GM23338 (cell line): Measurements from ENCODE around the gene TOPAZ1. TPM values are rescaled to one million over a fixed set of nuclear protein-coding genes. Genes with fewer than 3 reads are reported as not detected.

Experiments used
- ATAC-seq: fragments of 200-7000 bp; cut with Tn5 transposase; 3 replicates; pipeline ENCODE4 v1.9.1; 2020
- DNase-seq: peaks from one replicate; pipeline ENCODE4 v3.0.0-alpha.2; 2015; ENCODE audit warnings: low spot score
- H2AFZ ChIP-seq: fragments of 200-600 bp; sonication (generic); 2 replicates; pipeline ENCODE4 v1.8.0; 2016; ENCODE audit warnings: antibody characterized with exemption, mild to moderate bottlenecking, moderate library complexity
- H3F3A ChIP-seq: fragments of 200-600 bp; sonication (generic); replicated peaks from 2 replicates; pipeline ENCODE4 v1.8.0; 2017; ENCODE audit warnings: antibody characterized with exemption, mixed run types, low read depth
- H3K27ac ChIP-seq: fragments of 200-600 bp; sonication (generic); 2 replicates; pipeline ENCODE4 v1.6.1; 2016; ENCODE audit warnings: low read depth
- H3K27me3 ChIP-seq: fragments of 200-600 bp; sonication (generic); 2 replicates; pipeline ENCODE4 v1.8.0; 2016; ENCODE audit warnings: mild to moderate bottlenecking, mixed run types, moderate library complexity; ENCODE audit not compliant: insufficient read depth
- H3K36me3 ChIP-seq: fragments of 200-600 bp; sonication (generic); 2 replicates; pipeline ENCODE4 v1.8.0; 2016; ENCODE audit warnings: mild to moderate bottlenecking; ENCODE audit not compliant: insufficient read depth
- H3K4me1 ChIP-seq: fragments of 200-600 bp; sonication (generic); 2 replicates; pipeline ENCODE4 v1.8.0; 2016; ENCODE audit warnings: mild to moderate bottlenecking, moderate library complexity; ENCODE audit not compliant: insufficient read depth
- H3K4me2 ChIP-seq: fragments of 200-600 bp; sonication (generic); 2 replicates; pipeline ENCODE4 v1.7.1; 2017; ENCODE audit warnings: mixed run types
- H3K4me3 ChIP-seq: fragments of 200-600 bp; sonication (generic); 2 replicates; pipeline ENCODE4 v1.6.1; 2016; ENCODE audit warnings: mixed run types
- H3K79me2 ChIP-seq: fragments of 200-600 bp; sonication (generic); replicated peaks from 2 replicates; pipeline ENCODE4 v1.8.0; 2017; ENCODE audit warnings: mild to moderate bottlenecking; ENCODE audit not compliant: insufficient read depth
- H3K9me2 ChIP-seq: fragments of 200-600 bp; sonication (generic); 2 replicates; pipeline ENCODE4 v1.8.0; 2017; ENCODE audit not compliant: insufficient read depth
- H4K20me1 ChIP-seq: fragments of 200-600 bp; sonication (generic); replicated peaks from 2 replicates; pipeline ENCODE4 v1.8.0; 2017; ENCODE audit warnings: mild to moderate bottlenecking; ENCODE audit not compliant: insufficient read depth
- H3K27ac Mint-ChIP-seq: 2 replicates; pipeline ENCODE4 v1.8.0; 2020; ENCODE audit warnings: inconsistent platforms, mild to moderate bottlenecking, moderate library complexity, mixed read lengths
- H3K27me3 Mint-ChIP-seq: 3 replicates; pipeline ENCODE4 v1.8.0; 2022; ENCODE audit warnings: low read depth, mild to moderate bottlenecking, moderate library complexity, mixed read lengths, inconsistent platforms; ENCODE audit not compliant: insufficient read depth, poor library complexity
- H3K36me3 Mint-ChIP-seq: 3 replicates; pipeline ENCODE4 v1.8.0; 2021; ENCODE audit warnings: low read depth, mild to moderate bottlenecking, inconsistent platforms, moderate library complexity, mixed read lengths
- H3K4me1 Mint-ChIP-seq: 3 replicates; pipeline ENCODE4 v1.8.0; 2020; ENCODE audit warnings: mild to moderate bottlenecking, inconsistent platforms, mixed read lengths
- H3K4me3 Mint-ChIP-seq: 3 replicates; pipeline ENCODE4 v1.8.0; 2021; ENCODE audit warnings: moderate library complexity, mild to moderate bottlenecking, inconsistent platforms, mixed read lengths
- H3K9me3 Mint-ChIP-seq: 3 replicates; pipeline ENCODE4 v1.8.0; 2020; ENCODE audit warnings: moderate library complexity, mild to moderate bottlenecking, inconsistent platforms, mixed read lengths
- EZH2phosphoT487 ChIP-seq: fragments of 200-600 bp; sonication (generic); IDR thresholded peaks from one replicate; pipeline ENCODE4 v1.8.1; 2018; ENCODE audit warnings: antibody characterized with exemption; ENCODE audit not compliant: unreplicated experiment
- STAT1 ChIP-seq: IDR thresholded peaks from one replicate; pipeline ENCODE4 v1.6.1; 2016; ENCODE audit warnings: antibody characterized with exemption; ENCODE audit not compliant: unreplicated experiment
- ZNF114 ChIP-seq: fragments of 250-450 bp; sonication (Bioruptor Pico); IDR thresholded peaks from 2 replicates; pipeline ENCODE4 v1.5.0; 2020; ENCODE audit warnings: mild to moderate bottlenecking, moderate library complexity
- polyA plus RNA-seq: library from polyadenylated mRNA; unstranded; fragments of >200 nt; fragmentation: Nextera tagmentation; extraction: Ambion mirVana; gene quantifications from 2 replicates; pipeline ENCODE4 v1.2.1, GENCODE V29; 2016
- total RNA-seq: library from RNA; depleted of rRNA; stranded (reverse); fragments of >200 nt; shearing (Covaris generic); gene quantifications from 2 replicates; pipeline ENCODE4 v1.2.3, GENCODE V29; 2014
- TF ChIP-seq, protein P1 (sequence below), 2 experiments: fragments of 200-600 bp in 1 of 2; sonication (generic) in 1 of 2; conservative IDR thresholded peaks; 2 replicates each; pipeline versions ENCODE4 v1.5.1 to v1.6.1; 2016 to 2017; ENCODE audit warnings: antibody characterized with exemption in 2 of 2, low read depth in 2 of 2, mild to moderate bottlenecking in 2 of 2, moderate library complexity in 1 of 2
- TF ChIP-seq, protein P2 (sequence below): IDR thresholded peaks from one replicate; pipeline ENCODE4 v1.6.1; 2018; ENCODE audit warnings: antibody characterized with exemption; ENCODE audit not compliant: unreplicated experiment
- TF ChIP-seq, protein P3 (sequence below): IDR thresholded peaks from 2 replicates; pipeline ENCODE4 v1.6.1; 2016; ENCODE audit warnings: antibody characterized with exemption

The TOPAZ1 gene
- total and polyA plus RNA-seq, 2 experiments from 2014 or later, result not detected

DNA sequence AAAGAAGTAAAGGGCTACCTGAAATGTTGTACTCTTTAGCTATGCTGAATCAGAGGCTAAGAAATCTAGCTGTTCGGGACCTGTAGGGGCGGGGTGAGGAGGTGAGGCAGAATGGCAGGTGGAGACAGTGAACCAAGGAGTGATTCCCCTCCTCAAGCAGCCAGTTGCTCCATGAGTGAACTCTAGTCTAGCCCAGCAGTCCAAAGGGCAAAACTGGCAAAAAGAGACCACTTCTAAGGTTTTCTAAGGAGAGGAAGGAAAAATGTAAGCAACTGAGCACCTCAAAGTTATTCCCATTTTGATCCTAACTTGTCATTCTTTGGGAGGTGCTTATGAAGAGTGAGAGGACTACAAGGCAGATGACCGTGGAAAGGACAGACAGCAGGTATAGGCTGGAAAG, 19.3 kb upstream of the TOPAZ1 start:
- H3K9me3 Mint-ChIP-seq, result no peaks in the 10 kb centered on the region; the same call in 2 of the 3 replicates
- Histone ChIP-seq H3K4me3 (no peak overlapping the region), H3K79me2 (no peaks in the 10 kb centered on the region), H3K36me3 (no peaks in the 10 kb centered on the region), H4K20me1 (no peaks in the 10 kb centered on the region), H2AFZ (no peak overlapping the region), H3F3A (no peaks in the 10 kb centered on the region), H3K9me2 (no peaks in the 10 kb centered on the region), H3K4me2 (no peak overlapping the region), H3K27ac (no peak overlapping the region), H3K27me3 (no peaks in the 10 kb centered on the region), H3K4me1 (no peaks in the 10 kb centered on the region)
- no peaks in the 10 kb centered on the region; the same call in 2 of the 3 replicates for H3K4me1 Mint-ChIP-seq
- H3K4me3 Mint-ChIP-seq, result no peak overlapping the region
- no peak for TF ChIP-seq STAT1
- TF ChIP-seq, protein P1, sequence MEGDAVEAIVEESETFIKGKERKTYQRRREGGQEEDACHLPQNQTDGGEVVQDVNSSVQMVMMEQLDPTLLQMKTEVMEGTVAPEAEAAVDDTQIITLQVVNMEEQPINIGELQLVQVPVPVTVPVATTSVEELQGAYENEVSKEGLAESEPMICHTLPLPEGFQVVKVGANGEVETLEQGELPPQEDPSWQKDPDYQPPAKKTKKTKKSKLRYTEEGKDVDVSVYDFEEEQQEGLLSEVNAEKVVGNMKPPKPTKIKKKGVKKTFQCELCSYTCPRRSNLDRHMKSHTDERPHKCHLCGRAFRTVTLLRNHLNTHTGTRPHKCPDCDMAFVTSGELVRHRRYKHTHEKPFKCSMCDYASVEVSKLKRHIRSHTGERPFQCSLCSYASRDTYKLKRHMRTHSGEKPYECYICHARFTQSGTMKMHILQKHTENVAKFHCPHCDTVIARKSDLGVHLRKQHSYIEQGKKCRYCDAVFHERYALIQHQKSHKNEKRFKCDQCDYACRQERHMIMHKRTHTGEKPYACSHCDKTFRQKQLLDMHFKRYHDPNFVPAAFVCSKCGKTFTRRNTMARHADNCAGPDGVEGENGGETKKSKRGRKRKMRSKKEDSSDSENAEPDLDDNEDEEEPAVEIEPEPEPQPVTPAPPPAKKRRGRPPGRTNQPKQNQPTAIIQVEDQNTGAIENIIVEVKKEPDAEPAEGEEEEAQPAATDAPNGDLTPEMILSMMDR (conservative IDR thresholded peaks at IDR 0.05; ENCODE audit: low read depth in 2 of 2), result no peak
- TF ChIP-seq, protein P2, sequence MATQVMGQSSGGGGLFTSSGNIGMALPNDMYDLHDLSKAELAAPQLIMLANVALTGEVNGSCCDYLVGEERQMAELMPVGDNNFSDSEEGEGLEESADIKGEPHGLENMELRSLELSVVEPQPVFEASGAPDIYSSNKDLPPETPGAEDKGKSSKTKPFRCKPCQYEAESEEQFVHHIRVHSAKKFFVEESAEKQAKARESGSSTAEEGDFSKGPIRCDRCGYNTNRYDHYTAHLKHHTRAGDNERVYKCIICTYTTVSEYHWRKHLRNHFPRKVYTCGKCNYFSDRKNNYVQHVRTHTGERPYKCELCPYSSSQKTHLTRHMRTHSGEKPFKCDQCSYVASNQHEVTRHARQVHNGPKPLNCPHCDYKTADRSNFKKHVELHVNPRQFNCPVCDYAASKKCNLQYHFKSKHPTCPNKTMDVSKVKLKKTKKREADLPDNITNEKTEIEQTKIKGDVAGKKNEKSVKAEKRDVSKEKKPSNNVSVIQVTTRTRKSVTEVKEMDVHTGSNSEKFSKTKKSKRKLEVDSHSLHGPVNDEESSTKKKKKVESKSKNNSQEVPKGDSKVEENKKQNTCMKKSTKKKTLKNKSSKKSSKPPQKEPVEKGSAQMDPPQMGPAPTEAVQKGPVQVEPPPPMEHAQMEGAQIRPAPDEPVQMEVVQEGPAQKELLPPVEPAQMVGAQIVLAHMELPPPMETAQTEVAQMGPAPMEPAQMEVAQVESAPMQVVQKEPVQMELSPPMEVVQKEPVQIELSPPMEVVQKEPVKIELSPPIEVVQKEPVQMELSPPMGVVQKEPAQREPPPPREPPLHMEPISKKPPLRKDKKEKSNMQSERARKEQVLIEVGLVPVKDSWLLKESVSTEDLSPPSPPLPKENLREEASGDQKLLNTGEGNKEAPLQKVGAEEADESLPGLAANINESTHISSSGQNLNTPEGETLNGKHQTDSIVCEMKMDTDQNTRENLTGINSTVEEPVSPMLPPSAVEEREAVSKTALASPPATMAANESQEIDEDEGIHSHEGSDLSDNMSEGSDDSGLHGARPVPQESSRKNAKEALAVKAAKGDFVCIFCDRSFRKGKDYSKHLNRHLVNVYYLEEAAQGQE, result no peak
- TF ChIP-seq EZH2phosphoT487, result no peak
- no peak for ATAC-seq
- H3K27ac Mint-ChIP-seq, result no peak overlapping the region
- no peaks in the 10 kb centered on the region for H3K27me3 Mint-ChIP-seq
- H3K36me3 Mint-ChIP-seq, result no peaks in the 10 kb centered on the region
- no peak for DNase-seq

DNA sequence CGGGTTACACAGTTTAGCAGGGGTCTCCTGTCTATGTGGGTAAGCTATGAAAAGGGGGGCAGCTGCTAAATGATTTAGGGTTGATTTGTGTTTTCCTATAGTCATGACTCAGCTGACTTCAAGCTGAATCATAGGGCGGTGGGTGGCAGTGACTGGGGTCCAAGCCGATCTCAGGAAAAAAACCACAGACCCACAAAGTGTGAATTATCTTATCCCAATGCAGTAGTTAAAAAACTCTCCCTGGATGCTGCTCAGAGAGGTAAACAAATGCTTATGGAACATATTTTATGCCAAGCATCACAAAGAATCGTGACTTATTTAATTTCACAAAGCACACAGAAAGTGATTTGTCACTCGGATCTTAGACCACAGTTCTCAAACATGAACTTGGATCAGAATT, 18.4 kb upstream of the TOPAZ1 start:
- no peak overlapping the region for H3K27ac ChIP-seq
- no peak overlapping the region for H2AFZ ChIP-seq
- Mint-ChIP-seq H3K4me3 (no peak overlapping the region), H3K27ac (no peak overlapping the region), H3K27me3 (no peaks in the 10 kb centered on the region), H3K4me1 (no peaks in the 10 kb centered on the region; the same call in 2 of the 3 replicates), H3K9me3 (no peaks in the 10 kb centered on the region; the same call in 2 of the 3 replicates), H3K36me3 (no peaks in the 10 kb centered on the region)
- TF ChIP-seq, protein P3, sequence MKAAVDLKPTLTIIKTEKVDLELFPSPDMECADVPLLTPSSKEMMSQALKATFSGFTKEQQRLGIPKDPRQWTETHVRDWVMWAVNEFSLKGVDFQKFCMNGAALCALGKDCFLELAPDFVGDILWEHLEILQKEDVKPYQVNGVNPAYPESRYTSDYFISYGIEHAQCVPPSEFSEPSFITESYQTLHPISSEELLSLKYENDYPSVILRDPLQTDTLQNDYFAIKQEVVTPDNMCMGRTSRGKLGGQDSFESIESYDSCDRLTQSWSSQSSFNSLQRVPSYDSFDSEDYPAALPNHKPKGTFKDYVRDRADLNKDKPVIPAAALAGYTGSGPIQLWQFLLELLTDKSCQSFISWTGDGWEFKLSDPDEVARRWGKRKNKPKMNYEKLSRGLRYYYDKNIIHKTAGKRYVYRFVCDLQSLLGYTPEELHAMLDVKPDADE, result no peak
- TF ChIP-seq EZH2phosphoT487 (no peak), ZNF114 (CRISPR knock-in tag) (no peak)
- H3K36me3 ChIP-seq, result no peaks in the 10 kb centered on the region
- H3K4me3 ChIP-seq, result no peak overlapping the region
- H3K4me2 ChIP-seq, result no peak overlapping the region
- no peaks in the 10 kb centered on the region for H3K4me1 ChIP-seq
- no peaks in the 10 kb centered on the region for H4K20me1 ChIP-seq
- H3K79me2 ChIP-seq, result no peaks in the 10 kb centered on the region
- DNase-seq (no peak), ATAC-seq (no peak)
- H3K9me2 ChIP-seq, result no peaks in the 10 kb centered on the region
- H3K27me3 ChIP-seq, result no peaks in the 10 kb centered on the region
- no peaks in the 10 kb centered on the region for H3F3A ChIP-seq
